HG03460 (cell line): ENCODE data around the gene CNOT10.
"Not testable (repeated sequence)": the region's sequence is repeated elsewhere in the genome, so short reads cannot be mapped to it uniquely, and the experiment has no call there.

Experiments
- ATAC-seq: cut with Tn5 transposase; IDR thresholded peaks from one replicate; pipeline ENCODE4 v1.9.1; 2021; ENCODE audit not compliant: unreplicated experiment

Gene CNOT10, protein sequence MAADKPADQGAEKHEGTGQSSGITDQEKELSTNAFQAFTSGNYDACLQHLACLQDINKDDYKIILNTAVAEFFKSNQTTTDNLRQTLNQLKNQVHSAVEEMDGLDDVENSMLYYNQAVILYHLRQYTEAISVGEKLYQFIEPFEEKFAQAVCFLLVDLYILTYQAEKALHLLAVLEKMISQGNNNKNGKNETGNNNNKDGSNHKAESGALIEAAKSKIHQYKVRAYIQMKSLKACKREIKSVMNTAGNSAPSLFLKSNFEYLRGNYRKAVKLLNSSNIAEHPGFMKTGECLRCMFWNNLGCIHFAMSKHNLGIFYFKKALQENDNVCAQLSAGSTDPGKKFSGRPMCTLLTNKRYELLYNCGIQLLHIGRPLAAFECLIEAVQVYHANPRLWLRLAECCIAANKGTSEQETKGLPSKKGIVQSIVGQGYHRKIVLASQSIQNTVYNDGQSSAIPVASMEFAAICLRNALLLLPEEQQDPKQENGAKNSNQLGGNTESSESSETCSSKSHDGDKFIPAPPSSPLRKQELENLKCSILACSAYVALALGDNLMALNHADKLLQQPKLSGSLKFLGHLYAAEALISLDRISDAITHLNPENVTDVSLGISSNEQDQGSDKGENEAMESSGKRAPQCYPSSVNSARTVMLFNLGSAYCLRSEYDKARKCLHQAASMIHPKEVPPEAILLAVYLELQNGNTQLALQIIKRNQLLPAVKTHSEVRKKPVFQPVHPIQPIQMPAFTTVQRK

DNA sequence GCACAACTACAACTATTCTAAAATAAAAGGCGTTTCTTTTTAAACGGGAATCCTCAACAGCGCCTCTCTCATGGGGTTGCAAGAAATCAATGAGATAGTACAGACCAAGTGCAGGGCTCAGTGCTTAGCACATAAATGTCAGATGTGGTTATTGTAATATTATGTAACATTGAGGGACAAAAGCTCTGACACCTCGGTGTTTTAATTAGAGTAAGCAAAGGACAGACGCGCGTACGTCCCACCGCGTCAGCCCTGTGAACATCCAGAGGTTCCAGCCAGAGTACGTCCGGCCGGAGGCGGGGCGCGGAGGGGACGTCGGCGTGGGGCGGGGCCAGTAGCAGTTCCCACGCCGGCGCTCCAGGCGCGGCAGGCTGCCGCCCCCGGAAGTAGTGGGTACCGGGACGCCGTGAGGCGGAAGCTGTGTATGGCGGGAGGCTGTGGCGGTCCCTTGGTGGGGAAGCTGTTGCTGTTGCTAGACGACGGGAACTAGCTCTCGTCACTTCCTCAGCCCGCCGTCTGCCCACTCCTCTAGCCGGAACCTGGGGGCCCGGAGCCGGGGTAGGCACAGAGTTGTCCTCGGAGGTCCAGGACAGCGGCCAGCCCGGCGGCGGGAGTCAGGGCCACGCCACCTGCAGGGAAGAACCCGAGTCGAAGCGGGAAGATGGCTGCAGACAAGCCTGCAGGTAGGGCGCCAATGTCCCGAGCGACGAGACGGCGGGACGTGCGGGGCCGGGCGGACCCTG lies at the start of gene CNOT10:
TSS of gene CNOT10 (plus strand) at position 389 of the 743 bp plus-strand sequence. CDS start at position 662, 273 bp downstream.
- ATAC-seq = peak; percentile 98

DNA sequence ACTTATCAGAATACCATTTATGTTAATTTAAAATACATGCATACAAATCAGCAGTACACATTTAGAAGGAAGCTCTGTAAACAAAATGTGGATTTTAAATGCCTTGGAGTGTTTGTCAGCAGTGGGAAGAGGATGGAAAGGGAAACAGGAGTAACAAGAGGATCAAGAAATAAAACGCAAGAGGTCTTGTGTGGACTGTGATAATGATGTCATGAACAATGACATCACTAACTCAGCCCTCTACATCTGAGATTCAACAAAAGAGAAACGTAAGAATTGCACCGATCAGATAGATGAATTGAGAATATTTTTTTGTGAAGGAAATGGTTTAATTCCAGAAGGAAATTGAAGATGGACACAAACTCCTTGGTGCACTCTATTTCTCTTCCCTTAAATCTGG lies 44.0 kb upstream of the CNOT10 start:
- ATAC-seq = no peak

DNA sequence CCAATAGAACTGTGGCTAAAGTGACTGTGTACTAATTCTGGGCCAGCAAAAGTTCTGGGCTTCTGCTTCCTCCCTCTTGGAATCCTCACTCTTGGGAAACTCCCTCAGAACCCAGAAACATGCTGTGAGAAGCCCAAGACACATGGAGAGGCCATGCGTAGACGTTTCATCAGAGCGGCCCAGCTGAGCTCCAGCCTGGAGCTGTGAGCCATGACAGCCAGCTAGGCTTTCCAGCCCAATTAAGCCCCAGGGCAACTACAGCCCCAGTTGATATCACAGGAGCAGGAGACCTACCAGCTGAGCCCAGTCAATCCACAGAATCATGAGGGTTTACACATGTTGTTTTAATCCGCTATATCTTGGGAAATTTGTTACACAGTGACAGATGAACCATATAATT lies 43.6 kb upstream of the CNOT10 start:
- ATAC-seq = no peak

DNA sequence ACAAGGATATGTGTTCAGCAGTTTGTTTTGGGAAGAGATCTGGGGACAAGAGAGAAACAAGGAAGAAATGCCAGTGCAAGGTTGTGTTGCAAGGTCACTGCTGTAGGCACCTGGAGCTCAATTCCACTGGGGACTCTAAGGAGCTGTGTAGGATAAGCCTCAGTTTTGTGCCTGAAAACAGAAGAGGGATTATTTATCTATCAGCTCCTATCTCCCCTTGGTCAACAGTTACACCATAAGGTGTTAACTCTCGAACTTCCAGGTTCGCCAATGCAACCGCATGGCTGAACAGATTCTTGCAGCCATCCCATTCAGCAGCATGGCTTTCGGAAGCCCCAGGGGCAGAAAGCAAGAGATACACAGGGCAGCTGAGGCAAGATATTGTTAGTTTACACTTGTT lies 41.6 kb upstream of the CNOT10 start:
- ATAC-seq = no peak

DNA sequence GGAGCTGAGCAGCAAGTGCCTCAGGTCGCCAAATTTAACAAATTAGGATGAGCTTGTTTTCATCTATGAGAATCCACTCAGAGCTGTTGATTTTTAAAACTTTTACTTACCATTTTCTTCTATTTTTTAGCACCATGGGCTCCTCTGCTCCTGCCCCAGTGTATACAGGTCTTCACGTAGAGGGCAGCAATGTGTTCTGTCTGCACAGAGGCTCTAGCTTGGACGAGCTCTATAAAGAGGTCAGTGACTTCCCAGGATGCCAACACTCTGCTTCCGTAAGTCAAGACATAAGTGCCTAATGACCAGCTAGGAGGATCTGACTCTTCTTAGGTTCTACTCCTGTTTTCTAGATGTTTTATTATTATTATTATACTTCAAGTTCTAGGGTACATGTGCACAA lies 41.2 kb upstream of the CNOT10 start:
- ATAC-seq = no peak

DNA sequence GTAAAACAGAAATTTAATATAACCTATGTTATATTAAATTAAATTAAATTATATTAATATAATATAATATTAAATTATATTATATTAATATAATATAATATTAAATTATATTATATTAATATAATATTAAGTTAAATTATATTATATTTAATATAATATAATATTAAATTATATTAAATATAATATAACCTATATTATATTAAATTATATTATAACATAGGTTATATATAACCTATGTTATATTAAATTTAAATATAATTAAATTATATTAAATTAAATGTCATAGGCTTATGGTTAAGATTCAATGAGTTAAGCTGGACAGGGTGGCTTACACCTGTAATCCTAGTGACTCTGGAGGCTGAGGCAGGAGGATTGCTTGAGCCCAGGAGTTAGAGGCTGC lies 40.6 kb upstream of the CNOT10 start:
- no peak for ATAC-seq

DNA sequence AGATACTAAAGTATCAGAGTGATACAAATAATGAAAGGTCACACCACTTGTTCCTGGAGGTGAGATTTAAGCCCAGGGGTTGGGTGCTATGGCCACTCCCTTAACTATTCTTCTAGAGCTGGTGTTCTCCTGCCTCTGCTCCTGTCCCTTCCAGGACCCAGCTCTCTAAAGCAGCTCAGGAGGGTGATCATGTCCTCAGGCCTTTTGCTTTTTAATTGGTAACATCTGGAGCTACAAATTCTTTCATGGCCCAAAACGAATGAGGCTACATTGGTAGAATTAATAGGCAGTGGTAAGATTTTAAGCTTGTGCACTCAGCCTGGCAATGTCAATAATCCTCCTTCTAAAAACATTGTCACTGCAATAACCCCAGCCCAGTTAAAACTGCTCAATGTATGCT lies 38.2 kb upstream of the CNOT10 start:
- no peak for ATAC-seq

DNA sequence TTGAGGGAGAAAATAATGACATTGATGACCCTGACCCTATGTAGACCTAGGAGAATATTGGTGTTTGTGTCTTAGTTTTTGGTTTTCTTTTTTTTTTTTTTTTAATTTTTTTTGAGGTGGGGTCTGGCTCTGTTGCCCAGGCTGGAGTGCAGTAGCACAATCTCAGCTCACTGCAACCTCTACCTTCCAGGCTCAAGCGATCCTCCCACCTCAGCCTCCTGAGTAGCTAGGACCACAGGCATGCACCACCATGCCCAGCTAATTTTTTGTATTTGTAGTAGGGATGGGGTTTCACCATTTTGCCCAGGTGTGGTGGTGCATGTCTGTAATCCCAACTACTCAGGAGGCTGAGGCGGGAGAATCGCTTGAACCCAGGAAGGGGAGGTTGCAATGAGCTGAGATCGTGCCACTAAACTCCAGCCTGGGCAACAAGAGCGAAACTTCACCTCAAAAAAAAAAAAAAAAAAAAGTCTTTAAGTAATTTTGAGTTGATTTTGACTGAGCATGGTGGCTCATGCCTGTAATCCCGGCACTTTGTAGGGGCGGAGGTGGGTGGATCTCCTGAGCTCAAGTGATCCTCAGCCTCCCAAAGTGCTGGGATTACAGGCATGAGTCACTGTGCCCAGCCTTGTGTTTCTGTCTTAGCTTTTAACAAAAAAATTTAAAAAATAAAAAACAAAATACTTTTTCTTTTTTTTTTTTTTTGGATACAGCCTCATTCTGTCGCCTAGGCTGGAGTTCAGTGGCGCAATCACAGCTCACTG lies 32.5 kb upstream of the CNOT10 start:
- ATAC-seq = not testable (repeated sequence)

DNA sequence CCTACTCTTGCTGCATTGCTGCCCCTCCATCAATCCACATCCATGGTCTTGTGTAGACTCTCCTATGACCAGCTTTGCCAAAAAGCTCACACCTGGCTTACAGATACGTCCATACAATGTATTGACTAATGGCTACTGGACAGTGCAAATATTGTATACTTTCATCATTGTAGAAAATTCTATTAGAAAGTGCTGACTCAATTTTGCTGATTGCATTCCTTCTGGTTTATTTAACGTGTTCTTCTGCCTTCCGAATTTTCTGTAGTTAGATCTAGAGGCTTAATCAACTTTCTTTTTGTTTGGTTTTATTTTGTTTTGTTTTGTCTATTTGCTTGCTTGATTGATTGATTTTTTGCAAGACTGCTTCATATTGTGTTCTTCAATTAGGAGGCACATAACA lies 29.8 kb upstream of the CNOT10 start:
- ATAC-seq = no peak

DNA sequence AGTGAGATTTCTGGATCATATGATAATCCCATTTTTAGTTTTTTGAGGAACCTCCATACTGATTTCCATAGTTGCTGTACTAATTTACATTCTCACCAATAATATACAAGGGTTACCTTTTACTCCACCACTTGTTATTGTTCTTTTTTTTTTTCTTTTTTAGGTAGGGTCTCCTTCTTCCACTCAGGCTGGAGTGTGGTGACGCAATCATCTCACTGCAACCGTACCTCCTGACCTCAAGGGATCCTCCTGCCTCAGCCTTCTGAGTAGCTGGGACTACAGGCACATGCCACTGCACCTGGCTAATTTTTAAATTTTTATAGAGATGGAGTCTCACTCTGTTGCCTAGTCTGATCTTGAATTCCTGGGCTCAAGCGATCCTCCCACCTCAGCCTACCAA lies 24.4 kb upstream of the CNOT10 start:
- ATAC-seq = no peak

DNA sequence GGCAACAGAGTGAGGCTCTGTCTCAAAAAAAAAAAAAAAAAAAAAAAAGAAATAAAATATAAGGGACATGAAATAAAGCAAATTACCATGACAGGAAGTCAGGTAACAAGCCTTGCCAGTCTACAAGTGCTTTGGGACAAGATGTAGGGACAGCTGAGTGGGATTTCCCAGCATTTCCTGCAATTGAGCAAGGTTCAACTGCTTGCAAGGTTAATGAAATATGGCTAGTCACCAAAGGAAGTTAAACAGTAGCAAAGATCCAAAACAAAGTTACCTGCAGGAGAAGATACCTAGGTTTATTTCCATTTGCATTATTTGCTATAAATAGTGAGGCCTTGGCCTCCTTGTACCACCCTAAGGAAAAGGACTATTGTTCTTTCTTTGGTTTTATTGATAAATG lies 22.3 kb upstream of the CNOT10 start:
- no peak for ATAC-seq

DNA sequence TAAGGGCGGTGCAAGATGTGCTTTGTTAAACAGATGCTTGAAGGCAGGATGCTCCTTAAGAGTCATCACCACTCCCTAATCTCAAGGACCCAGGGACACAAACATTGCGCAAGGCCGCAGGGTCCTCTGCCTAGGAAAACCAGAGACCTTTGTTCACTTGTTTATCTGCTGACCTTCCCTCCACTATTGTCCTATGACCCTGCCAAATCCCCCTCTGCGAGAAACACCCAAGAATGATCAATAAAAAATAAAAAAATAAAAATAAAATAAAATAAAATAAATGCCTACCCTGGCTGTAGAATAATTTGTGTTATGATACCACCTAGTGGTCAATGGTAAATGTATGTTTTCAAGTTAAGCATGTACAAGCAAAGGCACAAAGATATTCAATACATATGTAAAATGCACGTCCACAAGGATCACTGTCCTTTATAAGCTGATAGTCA lies 20.3 kb upstream of the CNOT10 start:
- ATAC-seq = not testable (repeated sequence)

DNA sequence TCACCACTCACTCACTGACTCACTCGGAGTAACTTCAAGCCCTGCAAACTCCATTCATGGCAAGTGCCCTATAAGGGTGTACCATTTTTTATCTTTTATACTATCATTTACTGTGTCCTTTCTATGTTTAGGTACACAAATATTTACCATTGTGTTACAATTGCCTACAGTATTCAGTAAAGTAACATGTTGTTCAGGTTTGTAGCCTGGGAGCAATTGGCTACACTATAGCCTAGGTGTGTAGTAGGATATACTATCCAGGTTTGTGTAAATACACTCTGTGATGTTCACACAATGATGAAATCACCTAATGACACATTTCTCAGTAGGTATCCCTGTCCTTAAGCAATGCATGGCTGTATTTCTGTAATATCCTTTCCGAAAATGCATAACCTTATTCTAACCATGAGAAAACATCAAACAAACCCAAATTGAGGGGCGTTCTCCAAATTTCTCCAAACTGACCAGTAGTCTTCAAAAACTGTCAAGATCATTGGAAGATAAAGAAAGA lies 17.9 kb upstream of the CNOT10 start:
- ATAC-seq = no peak

DNA sequence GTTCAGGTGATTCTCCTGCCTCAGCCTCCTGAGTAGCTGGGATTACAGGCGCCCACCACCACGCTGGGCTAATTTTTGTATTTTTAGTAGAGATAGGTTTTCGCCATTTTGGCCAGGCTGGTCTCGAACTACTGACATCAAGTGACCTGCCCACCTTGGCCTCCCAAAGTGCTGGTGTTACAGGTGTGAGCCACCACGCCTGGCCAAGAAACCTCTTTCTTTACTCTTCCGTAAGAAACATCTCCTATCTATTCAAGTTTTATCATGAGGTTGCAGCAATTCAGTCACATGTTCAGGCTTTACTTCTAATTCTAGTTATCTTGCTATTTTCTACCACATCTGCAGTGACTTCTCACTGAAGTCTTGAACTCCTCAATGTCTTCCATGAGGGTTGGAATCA lies 15.8 kb upstream of the CNOT10 start:
- not testable (repeated sequence) for ATAC-seq

DNA sequence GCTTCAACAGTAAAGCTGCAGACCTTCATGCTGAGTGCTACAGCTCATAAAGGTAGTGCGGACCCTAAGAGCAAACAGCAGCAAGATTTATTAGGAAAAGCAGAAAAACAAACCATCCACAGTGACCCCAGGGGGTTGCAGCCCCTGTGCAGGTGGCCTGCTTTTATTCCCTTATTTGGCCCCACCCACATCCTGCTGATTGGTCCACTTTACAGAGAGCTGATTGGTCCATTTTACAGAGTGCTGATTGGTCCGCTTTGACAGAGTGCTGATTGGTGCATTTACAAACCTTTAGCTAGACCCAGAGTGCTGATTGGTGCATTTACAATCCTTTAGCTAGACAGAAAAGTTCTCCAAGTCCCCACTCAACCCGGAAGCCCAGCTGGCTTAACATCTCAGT lies 11.3 kb upstream of the CNOT10 start:
- ATAC-seq = not testable (repeated sequence)

DNA sequence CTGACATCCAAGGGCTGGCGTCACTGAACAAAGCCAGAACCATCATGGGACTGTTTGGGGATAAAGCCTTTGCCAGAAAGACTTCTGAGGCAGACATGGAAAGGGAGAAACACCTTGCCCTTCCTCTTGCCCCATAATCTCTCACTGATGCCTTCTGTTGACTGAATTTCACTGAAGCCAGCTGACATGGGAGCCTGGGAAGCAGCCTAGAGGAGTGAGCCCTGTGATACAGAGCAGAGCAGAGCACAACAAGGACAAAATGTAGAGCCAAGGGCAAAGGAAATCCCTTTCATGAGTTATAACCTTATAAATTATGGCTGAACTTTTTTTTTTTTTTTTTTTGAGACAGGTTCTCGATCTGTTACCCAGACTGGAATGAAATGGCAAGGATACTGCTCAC lies 9.8 kb upstream of the CNOT10 start:
- ATAC-seq = no peak

DNA sequence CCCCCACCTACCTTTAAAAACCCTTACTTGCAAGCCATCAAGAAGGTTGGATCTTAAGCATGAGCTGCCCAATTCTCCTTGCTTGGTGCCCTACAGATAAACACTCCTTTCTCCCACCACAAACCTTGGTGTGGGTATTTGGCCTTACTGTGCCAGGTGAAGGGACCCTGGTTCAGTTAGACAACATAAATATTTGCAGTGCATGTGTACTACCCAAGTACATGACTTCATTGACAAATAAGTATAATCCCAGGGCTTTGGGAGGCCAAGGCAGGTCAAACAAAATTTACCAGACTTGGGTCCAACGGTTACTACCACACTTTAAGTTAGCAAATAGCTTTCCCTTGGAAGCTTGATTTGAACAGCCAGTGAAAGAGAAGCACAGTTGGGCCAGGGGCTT lies 9.3 kb upstream of the CNOT10 start:
- no peak for ATAC-seq

DNA sequence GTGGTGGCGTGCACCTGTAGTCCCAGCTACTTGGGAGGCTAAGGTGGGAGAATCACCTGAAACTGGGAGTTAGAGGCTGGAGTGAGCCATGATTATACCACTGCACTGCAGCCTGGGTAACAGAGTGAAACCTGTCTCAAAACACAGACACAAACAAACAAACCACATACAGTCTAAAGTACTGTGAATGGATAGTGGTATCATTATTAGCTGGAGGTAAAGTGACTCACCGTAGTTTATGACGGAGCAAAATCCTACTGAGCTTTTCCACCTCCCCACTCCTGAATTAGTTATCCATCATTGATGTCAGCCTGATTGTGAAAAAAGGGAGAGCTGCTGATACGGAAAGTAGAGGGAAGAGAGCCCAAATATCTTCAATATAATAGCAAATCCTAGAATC lies 3.2 kb upstream of the CNOT10 start:
- no peak for ATAC-seq

DNA sequence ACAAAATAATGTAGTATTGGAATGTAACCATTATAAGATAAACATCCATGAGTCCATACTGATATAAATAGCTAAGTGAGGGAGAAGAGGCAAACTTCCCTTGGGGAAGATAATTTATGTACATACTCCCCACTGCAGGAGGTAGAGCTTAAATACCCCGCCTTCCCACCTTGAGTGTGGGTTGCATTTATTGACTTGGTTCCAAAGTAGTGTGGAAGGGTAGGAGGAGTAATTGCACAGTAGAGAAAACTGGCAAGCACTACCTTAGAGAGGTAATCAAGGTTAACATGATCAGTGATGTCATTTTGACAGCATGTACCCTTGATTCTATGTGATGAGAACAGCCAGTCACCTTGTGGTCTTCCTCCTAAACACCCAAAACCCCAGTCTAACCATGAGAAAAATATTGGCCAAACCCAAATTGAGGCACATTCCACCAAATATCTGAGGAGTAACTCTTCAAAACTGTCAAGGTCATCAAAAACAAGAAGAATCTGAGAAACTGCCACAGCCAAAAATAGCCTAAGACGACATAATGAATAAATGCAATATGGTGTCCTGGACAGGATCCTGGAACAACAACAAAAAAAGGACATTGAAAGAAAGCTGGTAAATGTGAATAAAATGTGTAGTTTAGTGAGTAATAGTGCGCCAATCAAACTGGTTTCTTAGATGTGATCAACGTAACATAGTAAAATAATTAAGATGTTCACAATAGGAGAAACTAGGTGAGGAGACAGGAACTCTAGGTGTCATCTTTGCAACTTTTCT lies 774 bp upstream of the CNOT10 start:
- no peak for ATAC-seq
